ENCODE data around the gene JTB.

DNA sequence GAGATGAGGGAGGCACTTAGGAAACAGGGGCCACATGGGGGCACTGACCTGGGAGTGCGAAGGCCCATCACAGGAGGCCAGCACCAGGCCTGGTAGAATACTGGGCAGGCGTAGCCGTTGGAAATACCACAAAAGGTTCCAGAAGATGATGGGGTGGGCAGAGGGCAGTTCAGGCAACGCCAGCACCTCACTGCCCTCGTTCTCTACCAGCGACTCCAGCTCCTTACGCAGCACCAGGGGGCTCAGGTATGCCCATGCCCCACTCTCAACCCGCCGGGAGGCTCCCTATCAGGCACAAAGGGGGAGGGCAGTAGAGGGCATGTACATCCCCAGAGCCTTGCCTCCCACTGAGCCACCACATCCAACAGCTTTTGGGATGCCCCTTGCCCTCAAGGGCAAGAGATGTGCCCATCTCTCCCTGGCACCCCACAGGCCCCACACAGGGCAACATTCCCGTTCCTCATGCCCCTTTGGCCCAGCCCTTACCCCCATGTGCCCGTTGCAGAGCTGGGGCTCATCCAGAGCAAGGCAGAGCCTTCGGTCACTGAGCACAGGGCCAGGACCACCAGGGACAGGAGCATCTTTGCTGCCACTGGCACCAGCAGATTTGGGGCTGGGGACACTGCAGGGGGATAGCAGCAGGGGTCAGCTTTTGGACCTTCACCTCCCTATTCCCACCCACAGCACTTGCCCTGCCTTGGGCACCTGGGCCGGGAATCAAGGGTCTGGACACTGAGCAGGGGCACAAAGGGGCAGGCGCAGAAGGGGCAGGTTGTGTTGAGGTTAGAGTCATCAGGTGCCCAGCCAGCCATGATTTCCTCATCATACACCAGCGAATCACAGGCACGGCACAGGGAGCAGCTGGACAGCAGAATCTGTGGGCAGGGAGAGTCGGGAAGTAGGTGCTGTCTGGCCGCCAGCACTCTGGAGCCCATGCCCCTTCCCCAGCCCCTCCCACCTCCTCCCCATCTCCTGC is 45.0 kb downstream of the JTB start:
- TF ChIP-seq POLR2AphosphoS5 (IDR thresholded peaks at IDR 0.05; ENCODE audit: low read depth, low read length) (no peak), POLR2A (IDR thresholded peaks at IDR 0.05; ENCODE audit: low read depth, low read length) (no peak), TAF1 (IDR thresholded peaks at IDR 0.05; ENCODE audit: low read depth, low read length) (no peak), PAX5 (IDR thresholded peaks at IDR 0.05; ENCODE audit: insufficient read depth, low read length, severe bottlenecking) (no peak), SPI1 (IDR thresholded peaks at IDR 0.05; ENCODE audit: low read depth, low read length) (no peak), POU2F2 (IDR thresholded peaks at IDR 0.05; ENCODE audit: low read depth, low read length) (no peak)

All from GM12891 (cell line).